GM12878 (cell line): Measurements from ENCODE around the gene PTBP1. TPM values are rescaled to one million over a fixed set of nuclear protein-coding genes. Genes with fewer than 3 reads are reported as not detected.

Experiments used
- ATAC-seq: fragments of 200-7000 bp; cut with Tn5 transposase; 3 replicates; pipeline ENCODE4 v1.9.1; 2020; ENCODE audit warnings: mild to moderate bottlenecking, moderate library complexity
- BruUV-seq: library from RNA; stranded (reverse); fragments of 400-500 nt; replicated peaks from 2 replicates; lab custom pipeline; 2021; lab: Mats Ljungman, UMichigan
- CTCF ChIA-PET: fragments of 300-600 bp; sonication (Branson Sonifier 250); formaldehyde crosslinking; extraction: SDS; loops from one replicate; lab custom pipeline; 2021; ENCODE audit warnings: inconsistent platforms; lab: Yijun Ruan, JAX
- POLR2A ChIA-PET: fragments of 350-600 bp; formaldehyde crosslinking; extraction: SDS; loops from one replicate; lab custom pipeline; 2021; ENCODE audit warnings: inconsistent platforms; lab: Charles Lee
- RAD21 ChIA-PET: fragments of 300-600 bp; sonication (Branson Sonifier 250); formaldehyde crosslinking; loops from one replicate; lab custom pipeline; 2023; ENCODE audit warnings: antibody characterized with exemption; ENCODE audit not compliant: unreplicated experiment; lab: Charles Lee
- SMC1A ChIA-PET: fragments of 300-600 bp; sonication (Branson Sonifier 250); formaldehyde crosslinking; loops from one replicate; lab custom pipeline; 2023; ENCODE audit not compliant: unreplicated experiment, uncharacterized antibody; lab: Charles Lee
- DNase-seq: peaks from one replicate; pipeline ENCODE4 v3.0.0-alpha.2; 2011; ENCODE audit warnings: low read depth, low spot score
- FAIRE-seq: peaks from 3 replicates; lab custom pipeline; 2011; peaks lifted over from hg19 to GRCh38; lab: Jason Lieb, UNC
- H2AFZ ChIP-seq: 2 replicates; pipeline ENCODE4 v1.6.0; 2011; ENCODE audit warnings: low read depth, low read length, control low read depth; ENCODE audit not compliant: control insufficient read depth
- H3K27ac ChIP-seq: 2 replicates; pipeline ENCODE4 v1.5.1; 2011; ENCODE audit warnings: control low read depth; ENCODE audit not compliant: control insufficient read depth, insufficient read depth
- H3K27me3 ChIP-seq, 2 experiments: replicated peaks in 1 of 2; 2 replicates each; pipeline versions ENCODE4 v1.6.0 to v1.6.1; 2011; ENCODE audit warnings: low read length in 1 of 2; ENCODE audit not compliant: control insufficient read depth in 2 of 2, insufficient read depth in 2 of 2
- H3K36me3 ChIP-seq, 2 experiments: 2 replicates each; pipeline ENCODE4 v1.5.1; 2011; ENCODE audit warnings: low read length in 1 of 2; ENCODE audit not compliant: control insufficient read depth in 2 of 2, insufficient read depth in 2 of 2
- H3K4me1 ChIP-seq: 2 replicates; pipeline ENCODE4 v1.6.1; 2011; ENCODE audit warnings: mild to moderate bottlenecking, low read length, moderate library complexity, mixed read lengths; ENCODE audit not compliant: control insufficient read depth, insufficient read depth
- H3K4me2 ChIP-seq: 2 replicates; pipeline ENCODE4 v1.6.0; 2011; ENCODE audit warnings: control low read depth; ENCODE audit not compliant: control insufficient read depth, insufficient read depth
- H3K4me3 ChIP-seq: fragments of 200-600 bp; sonication (generic); 2 replicates; pipeline ENCODE4 v1.5.1; 2016
- H3K79me2 ChIP-seq: 2 replicates; pipeline ENCODE4 v1.6.0; 2011; ENCODE audit warnings: low read length; ENCODE audit not compliant: control insufficient read depth, insufficient read depth
- H3K9ac ChIP-seq: 2 replicates; pipeline ENCODE4 v1.8.0; 2011; ENCODE audit warnings: low read length, control low read depth, mixed read lengths; ENCODE audit not compliant: control insufficient read depth, insufficient read depth
- H3K9me3 ChIP-seq: replicated peaks from 3 replicates; pipeline ENCODE4 v1.5.1; 2011; ENCODE audit warnings: mild to moderate bottlenecking, low read length; ENCODE audit not compliant: control insufficient read depth, insufficient read depth
- H4K20me1 ChIP-seq: 2 replicates; pipeline ENCODE4 v1.6.0; 2011; ENCODE audit not compliant: control insufficient read depth, insufficient read depth
- ATF3 ChIP-seq: IDR thresholded peaks from 2 replicates; pipeline ENCODE4 v1.6.1; 2011; ENCODE audit warnings: low read depth, mild to moderate bottlenecking, low read length, moderate library complexity, borderline replicate concordance; ENCODE audit errors: extremely low read depth
- CREM ChIP-seq: IDR thresholded peaks from 2 replicates; pipeline ENCODE4 v1.6.1; 2014; ENCODE audit warnings: antibody characterized with exemption, low read depth
- MEF2A ChIP-seq: IDR thresholded peaks from 2 replicates; pipeline ENCODE4 v1.6.1; 2011; ENCODE audit warnings: low read depth, mild to moderate bottlenecking, low read length, moderate library complexity; ENCODE audit not compliant: insufficient read depth
- NBN ChIP-seq: fragments of 450-650 bp; IDR thresholded peaks from 2 replicates; pipeline ENCODE4 v1.6.1; 2016
- NR2C2 ChIP-seq: IDR thresholded peaks from 2 replicates; pipeline ENCODE4 v1.6.1; 2011; ENCODE audit warnings: borderline replicate concordance, low read depth; ENCODE audit not compliant: control insufficient read depth, insufficient read length
- POLR2A ChIP-seq: IDR thresholded peaks from 2 replicates; pipeline ENCODE4 v1.6.1; 2011; ENCODE audit warnings: low read depth, mild to moderate bottlenecking, low read length
- RAD21 ChIP-seq: IDR thresholded peaks from 2 replicates; pipeline ENCODE4 v1.6.1; 2011; ENCODE audit warnings: mild to moderate bottlenecking, low read depth, low read length, moderate library complexity; ENCODE audit not compliant: insufficient read depth
- RAD51 ChIP-seq: fragments of 450-650 bp; IDR thresholded peaks from 2 replicates; pipeline ENCODE4 v1.6.1; 2016; ENCODE audit warnings: moderate library complexity, mild to moderate bottlenecking, inconsistent platforms
- SMAD5 ChIP-seq: IDR thresholded peaks from 2 replicates; pipeline ENCODE4 v1.6.1; 2016; ENCODE audit warnings: antibody characterized with exemption, low read depth
- STAT1 ChIP-seq: fragments of 450-650 bp; conservative IDR thresholded peaks from 2 replicates; pipeline ENCODE4 v1.6.1; 2014; ENCODE audit warnings: antibody characterized with exemption, mild to moderate bottlenecking
- YBX1 ChIP-seq: fragments of 450-650 bp; IDR thresholded peaks from 2 replicates; pipeline ENCODE4 v1.6.1; 2016; ENCODE audit warnings: antibody characterized with exemption
- WGBS: methylation state at CpG from one replicate; pipeline ENCODE4 v1.1.6; 2016; ENCODE audit warnings: low lambda C conversion rate; ENCODE audit not compliant: insufficient replicate concordance, insufficient coverage; ENCODE audit errors: missing lambda C conversion rate; 5-methylcytosine and 5-hydroxymethylcytosine counted together
- in situ Hi-C: fragments of 300-500 bp; cut with MboI; formaldehyde crosslinking; loops from 9 replicates; pipeline ENCODE4 v1.14.3; 2018; ENCODE audit warnings: mixed read lengths
- intact Hi-C: fragments of 100-400 bp; cut with micrococcal nuclease; formaldehyde crosslinking; loops from one replicate; pipeline ENCODE4 v1.14.2; 2022; ENCODE audit not compliant: unreplicated experiment
- polyA plus RNA-seq, 11 experiments: library from polyadenylated mRNA; depleted of rRNA in 4 of 11; unstranded in 6 of 11; stranded (reverse) in 5 of 11; fragments of >200 nt; fragmentation: Nextera tagmentation in 4 of 11; fragmentation: Illumina TruSeq in 1 of 11; extraction: Ambion mirVana in 4 of 11; extraction: Trizol in 1 of 11; gene quantifications; 1 replicate in 1 of 11; 2 replicates in 10 of 11; pipeline versions ENCODE4 v1.2.1 to v1.2.3, GENCODE V29; 2011 to 2016; ENCODE audit warnings: inconsistent platforms in 2 of 11, missing spikeins in 2 of 11, low read depth in 1 of 11
- total RNA-seq, 4 experiments: library from RNA; depleted of rRNA in 3 of 4; stranded (reverse); fragments of >200 nt in 3 of 4; fragmentation: Illumina TruSeq in 1 of 4; extraction: Trizol in 1 of 4; gene quantifications; 2 replicates each; pipeline versions ENCODE4 v1.2.1 to v1.2.3, GENCODE V29; 2013 to 2021
- TF ChIP-seq, protein P1 (sequence below): IDR thresholded peaks from 2 replicates; pipeline ENCODE4 v1.6.1; 2012; ENCODE audit warnings: low read length, inconsistent platforms
- TF ChIP-seq, protein P2 (sequence below): fragments of 450-650 bp; formaldehyde crosslinking; IDR thresholded peaks from 2 replicates; pipeline ENCODE4 v1.4.0; 2022; ENCODE audit warnings: mild to moderate bottlenecking, moderate library complexity

The PTBP1 gene
- total and polyA plus RNA-seq, 10 of the 15 experiments (the other 5 are each of a cell fraction or from before 2014, with no cell fraction given) = 13.1 to 532 (median 217) TPM

- TF ChIP-seq, protein P1, sequence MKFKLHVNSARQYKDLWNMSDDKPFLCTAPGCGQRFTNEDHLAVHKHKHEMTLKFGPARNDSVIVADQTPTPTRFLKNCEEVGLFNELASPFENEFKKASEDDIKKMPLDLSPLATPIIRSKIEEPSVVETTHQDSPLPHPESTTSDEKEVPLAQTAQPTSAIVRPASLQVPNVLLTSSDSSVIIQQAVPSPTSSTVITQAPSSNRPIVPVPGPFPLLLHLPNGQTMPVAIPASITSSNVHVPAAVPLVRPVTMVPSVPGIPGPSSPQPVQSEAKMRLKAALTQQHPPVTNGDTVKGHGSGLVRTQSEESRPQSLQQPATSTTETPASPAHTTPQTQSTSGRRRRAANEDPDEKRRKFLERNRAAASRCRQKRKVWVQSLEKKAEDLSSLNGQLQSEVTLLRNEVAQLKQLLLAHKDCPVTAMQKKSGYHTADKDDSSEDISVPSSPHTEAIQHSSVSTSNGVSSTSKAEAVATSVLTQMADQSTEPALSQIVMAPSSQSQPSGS = no peak
- TF ChIP-seq NBN = no peak
- TF ChIP-seq RAD21 = no peak
- TF ChIP-seq, all 136 proteins: peak for 0
- Histone ChIP-seq H3K27me3 (no peaks in the 10 kb centered on the region), H3K4me3 (no peak overlapping the region), H3K9ac (no peak overlapping the region), H3K36me3 (no peaks in the 10 kb centered on the region), H2AFZ (no peak overlapping the region), H3K4me2 (no peak overlapping the region), H4K20me1 (no peaks in the 10 kb centered on the region), H3K9me3 (no peaks in the 10 kb centered on the region; the same call in 2 of the 3 replicates), H3K4me1 (no peaks in the 10 kb centered on the region), H3K79me2 (no peaks in the 10 kb centered on the region), H3K27ac (no peak overlapping the region)
- intact Hi-C loops (no loop called here), in situ Hi-C loops (no loop called here)
- ChIA-PET SMC1A (no interaction called here), RAD21 (no interaction called here), POLR2A (no interaction called here), CTCF (no interaction called here)
- no peak for DNase-seq
- ATAC-seq = no peak
- BruUV-seq = no TSS peak
- 33% methylated on average over 7 of the region's 7 CpGs for WGBS
- no peak for FAIRE-seq
Measured at GRCh38 chr19:765179-765738, 32.0 kb upstream of the PTBP1 start.

GRCh38 chr19:768424-768823 lies 28.8 kb upstream of the PTBP1 start:
- ChIA-PET CTCF (interaction anchor here (1.5 kb wide), 1 partner anchor 152 kb away, joined by 3 read pairs; no protein-coding TSS in a partner anchor), SMC1A (interaction anchor here (1.9 kb wide), 1 partner anchor 95 kb away, joined by 6 read pairs; no protein-coding TSS in a partner anchor)
- in situ Hi-C loops = no loop called here
- no peak for TF ChIP-seq CREM
- TF ChIP-seq POLR2A = no peak
- TF ChIP-seq RAD51 = no peak
- TF ChIP-seq MEF2A = no peak
- TF ChIP-seq, protein P2, sequence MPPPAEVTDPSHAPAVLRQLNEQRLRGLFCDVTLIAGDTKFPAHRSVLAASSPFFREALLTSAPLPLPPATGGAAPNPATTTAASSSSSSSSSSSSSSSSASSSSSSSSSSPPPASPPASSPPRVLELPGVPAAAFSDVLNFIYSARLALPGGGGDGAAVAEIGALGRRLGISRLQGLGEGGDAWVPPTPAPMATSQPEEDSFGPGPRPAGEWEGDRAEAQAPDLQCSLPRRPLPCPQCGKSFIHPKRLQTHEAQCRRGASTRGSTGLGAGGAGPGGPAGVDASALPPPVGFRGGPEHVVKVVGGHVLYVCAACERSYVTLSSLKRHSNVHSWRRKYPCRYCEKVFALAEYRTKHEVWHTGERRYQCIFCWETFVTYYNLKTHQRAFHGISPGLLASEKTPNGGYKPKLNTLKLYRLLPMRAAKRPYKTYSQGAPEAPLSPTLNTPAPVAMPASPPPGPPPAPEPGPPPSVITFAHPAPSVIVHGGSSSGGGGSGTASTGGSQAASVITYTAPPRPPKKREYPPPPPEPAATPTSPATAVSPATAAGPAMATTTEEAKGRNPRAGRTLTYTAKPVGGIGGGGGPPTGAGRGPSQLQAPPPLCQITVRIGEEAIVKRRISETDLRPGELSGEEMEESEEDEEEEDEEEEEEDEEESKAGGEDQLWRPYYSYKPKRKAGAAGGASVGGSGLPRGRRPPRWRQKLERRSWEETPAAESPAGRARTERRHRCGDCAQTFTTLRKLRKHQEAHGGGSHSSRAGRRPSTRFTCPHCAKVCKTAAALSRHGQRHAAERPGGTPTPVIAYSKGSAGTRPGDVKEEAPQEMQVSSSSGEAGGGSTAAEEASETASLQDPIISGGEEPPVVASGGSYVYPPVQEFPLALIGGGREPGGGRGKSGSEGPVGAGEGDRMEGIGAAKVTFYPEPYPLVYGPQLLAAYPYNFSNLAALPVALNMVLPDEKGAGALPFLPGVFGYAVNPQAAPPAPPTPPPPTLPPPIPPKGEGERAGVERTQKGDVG (CRISPR knock-in tag) = no peak
- TF ChIP-seq YBX1 = no peak
- no peak for TF ChIP-seq STAT1
- TF ChIP-seq SMAD5 = no peak
- no peak for TF ChIP-seq ATF3
- no peak for TF ChIP-seq NR2C2

More at GRCh38 chr19:768424-768823, 28.8 kb upstream of the PTBP1 start:
- Histone ChIP-seq H3K36me3 (no peaks in the 10 kb centered on the region), H3K4me3 (no peak overlapping the region), H3K79me2 (no peaks in the 10 kb centered on the region), H3K27ac (no peak overlapping the region), H3K27me3 (no peaks in the 10 kb centered on the region), H2AFZ (no peak overlapping the region), H3K9me3 (no peaks in the 10 kb centered on the region), H4K20me1 (no peaks in the 10 kb centered on the region), H3K9ac (no peak overlapping the region), H3K4me2 (no peak overlapping the region), H3K4me1 (no peaks in the 10 kb centered on the region)
- RAD21 ChIA-PET = interaction anchor here (2.6 kb wide), 1 partner anchor 95 kb away, joined by 10 read pairs; no protein-coding TSS in a partner anchor
- DNase-seq (no peak), FAIRE-seq (no peak), ATAC-seq (no peak)
- 49% methylated on average over 14 of the region's 14 CpGs for WGBS
- POLR2A ChIA-PET = no interaction called here
- intact Hi-C loops = no loop called here
- no TSS peak for BruUV-seq
